Stimulated activated naive B cell treated with anti-CD40 and anti-IgM and Interleukin-4, amounts not matched to agents 10 μg/mL and 1 μg/mL and 100 μg/mL, for 72 hours (primary cell): ENCODE results near the gene FCRL2.

Experiments
- ATAC-seq, 2 donors: fragments of 150-1000 bp; cut with Tn5 transposase; replicated peaks; 2 replicates each; pipeline ENCODE4 v1.10.0; 2021; ENCODE audit warnings: moderate library complexity in 1 of 2
- DNase-seq: peaks from one replicate; pipeline ENCODE4 v3.0.0; 2021
- H3K27ac Mint-ChIP-seq: one replicate; pipeline ENCODE4 v1.8.0; 2022; ENCODE audit warnings: mild to moderate bottlenecking, mixed read lengths
- H3K27me3 Mint-ChIP-seq, 2 donors: one replicate each; pipeline ENCODE4 v1.8.0; 2022; ENCODE audit warnings: mixed read lengths in 2 of 2
- H3K36me3 Mint-ChIP-seq, 2 donors: one replicate each; pipeline ENCODE4 v1.8.0; 2022; ENCODE audit warnings: mixed read lengths in 2 of 2, mild to moderate bottlenecking in 1 of 2
- H3K4me1 Mint-ChIP-seq, 2 donors: one replicate each; pipeline ENCODE4 v1.8.0; 2022; ENCODE audit warnings: mixed read lengths in 2 of 2, mild to moderate bottlenecking in 1 of 2
- H3K4me3 Mint-ChIP-seq, 2 donors: one replicate each; pipeline ENCODE4 v1.8.0; 2022; ENCODE audit warnings: mild to moderate bottlenecking in 2 of 2, mixed read lengths in 2 of 2, moderate library complexity in 1 of 2
- H3K9me3 Mint-ChIP-seq, 2 donors: one replicate each; pipeline ENCODE4 v1.8.0; 2022; ENCODE audit warnings: mixed read lengths in 2 of 2, mild to moderate bottlenecking in 1 of 2

FCRL2 gene

GRCh38 chr1:157776971-157777391, at the start of gene FCRL2:
FCRL2 (minus strand) TSS chr1:157777132; CDS start chr1:157777073, 59 bp downstream.
- H3K4me1 Mint-ChIP-seq: peaks cover 54 to 80% of the 10 kb centered on the region in 2 donors
- ATAC-seq (peak; percentile 63 to 68), DNase-seq (no peak)
- H3K36me3 Mint-ChIP-seq: peaks cover 9 to 18% of the 10 kb centered on the region in 2 donors
- no peaks in the 10 kb centered on the region for H3K27me3 Mint-ChIP-seq
- H3K9me3 Mint-ChIP-seq: peaks cover 0 to 5% of the 10 kb centered on the region in 2 donors
- H3K27ac Mint-ChIP-seq: peak within 1 kb of the TSS; percentile 63
- peak within 1 kb of the TSS; percentile 76 to 80 for H3K4me3 Mint-ChIP-seq

DNA sequence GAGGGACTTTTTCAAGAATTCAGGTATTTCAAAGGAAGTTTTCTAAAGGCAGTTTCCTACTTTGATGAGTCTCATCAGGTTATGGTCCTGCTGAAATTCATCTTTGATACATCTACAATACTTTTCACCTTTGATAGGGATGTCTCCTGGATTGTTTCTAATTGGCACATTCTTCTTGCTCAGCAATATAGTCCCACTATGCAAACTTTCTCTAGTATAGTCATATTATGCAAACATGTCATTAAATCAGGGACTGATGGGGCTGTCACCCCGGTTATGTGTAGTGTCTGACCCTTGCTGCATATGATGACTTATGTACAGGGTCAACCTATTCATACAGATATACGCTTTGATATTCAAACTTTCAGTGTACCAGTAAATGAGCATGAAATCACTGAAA, 43.4 kb upstream of the FCRL2 start:
- Mint-ChIP-seq H3K27me3 (no peaks in the 10 kb centered on the region), H3K27ac (peak overlapping the region; percentile 82), H3K36me3 (no peaks in the 10 kb centered on the region), H3K4me3 (no peak overlapping the region), H3K9me3 (no peaks in the 10 kb centered on the region), H3K4me1 (peaks cover 32 to 40% of the 10 kb centered on the region in 2 donors)
- ATAC-seq: peak; percentile 56 to 64
- no peak for DNase-seq

DNA sequence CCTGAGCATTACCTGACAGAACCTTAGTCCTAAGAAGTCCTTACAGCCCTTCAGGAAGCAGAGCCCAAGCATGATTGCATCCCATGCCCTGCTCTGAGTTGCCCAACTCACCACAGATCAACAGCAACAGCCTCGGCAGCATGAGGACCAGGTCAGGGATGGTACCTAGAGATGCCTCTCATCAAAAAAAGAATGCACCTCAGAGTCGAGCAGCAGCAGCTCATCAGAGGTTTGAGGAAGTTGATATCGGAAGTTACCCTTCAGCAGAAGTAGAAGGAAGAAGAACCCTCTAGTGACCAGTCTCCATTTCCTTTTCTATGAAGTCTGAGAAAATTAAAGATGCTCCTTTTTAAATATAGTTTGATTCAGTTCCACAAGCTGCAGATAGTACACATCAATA, 43.0 kb upstream of the FCRL2 start, which contains the start of gene FCRL1:
Gene FCRL1 (minus strand): TSS at position 225 of the 400 bp plus-strand sequence. CDS start 83 bp downstream, at position 142.
- DNase-seq: no peak
- peak; percentile 90 for ATAC-seq

DNA sequence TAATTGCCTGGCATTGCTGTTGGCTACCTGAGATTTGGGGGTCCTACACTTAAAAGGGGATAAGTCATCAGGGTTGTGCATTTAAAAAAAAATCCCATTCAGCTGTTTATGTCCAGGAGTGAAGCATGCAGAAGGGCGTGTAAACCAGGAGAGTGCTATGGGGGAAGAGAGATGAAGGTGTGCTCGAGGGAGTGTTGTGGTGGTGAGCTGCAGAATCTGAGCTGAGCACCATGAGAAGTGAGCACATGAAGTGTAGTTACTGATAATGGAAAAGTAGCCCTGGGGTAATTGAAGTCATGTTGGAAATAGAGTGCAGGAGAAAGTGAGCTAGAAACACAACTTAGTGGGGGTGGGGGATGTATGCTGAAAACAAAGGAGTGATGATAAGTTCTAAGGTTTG, 42.3 kb upstream of the FCRL2 start:
- no peaks in the 10 kb centered on the region for H3K9me3 Mint-ChIP-seq
- no peak overlapping the region for H3K27ac Mint-ChIP-seq
- H3K27me3 Mint-ChIP-seq: no peaks in the 10 kb centered on the region
- no peak overlapping the region for H3K4me3 Mint-ChIP-seq
- H3K4me1 Mint-ChIP-seq: peaks cover 32 to 49% of the 10 kb centered on the region in 2 donors
- DNase-seq (no peak), ATAC-seq (peak; percentile 27 to 32)
- no peaks in the 10 kb centered on the region for H3K36me3 Mint-ChIP-seq

More for the DNA sequence above, 43.0 kb upstream of the FCRL2 start, which contains the start of gene FCRL1:
- H3K4me3 Mint-ChIP-seq: no peak within 1 kb of the TSS
- H3K9me3 Mint-ChIP-seq: no peaks in the 10 kb centered on the region
- no peaks in the 10 kb centered on the region for H3K36me3 Mint-ChIP-seq
- peak within 1 kb of the TSS; percentile 82 for H3K27ac Mint-ChIP-seq
- peaks cover 33 to 44% of the 10 kb centered on the region in 2 donors for H3K4me1 Mint-ChIP-seq
- H3K27me3 Mint-ChIP-seq: no peaks in the 10 kb centered on the region

DNA sequence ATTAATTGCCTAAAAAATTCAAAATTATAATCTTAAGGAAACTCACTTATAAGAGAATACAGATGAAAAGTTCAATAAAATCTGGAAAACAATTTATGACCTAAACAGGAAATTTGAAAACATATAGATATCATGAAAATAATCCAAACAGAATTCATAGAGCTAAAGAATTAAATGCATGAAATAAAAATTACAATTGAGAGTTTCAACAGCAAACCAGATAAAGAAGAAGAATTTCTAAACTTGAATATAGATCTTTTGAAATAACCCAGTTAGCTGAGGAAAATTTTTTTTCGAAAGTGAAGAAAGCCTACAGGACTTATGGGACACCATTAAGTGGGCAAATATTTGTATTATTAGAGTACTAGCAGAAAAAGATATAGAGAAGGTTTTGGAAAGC, 36.3 kb upstream of the FCRL2 start:
- Mint-ChIP-seq H3K27ac (peak overlapping the region; percentile 78), H3K27me3 (no peaks in the 10 kb centered on the region), H3K4me3 (peak overlapping the region in 1 of 2 donors; percentile 75), H3K36me3 (peaks cover 24 to 28% of the 10 kb centered on the region in 2 donors), H3K9me3 (no peaks in the 10 kb centered on the region), H3K4me1 (peaks cover 46 to 70% of the 10 kb centered on the region in 2 donors)
- ATAC-seq (no peak), DNase-seq (no peak)

GRCh38 chr1:157806431-157807149, 29.7 kb upstream of the FCRL2 start:
- ATAC-seq: peak; percentile 93 to 96

GRCh38 chr1:157803851-157804250, 26.9 kb upstream of the FCRL2 start:
- peak; percentile 72 to 77 for ATAC-seq
- Mint-ChIP-seq H3K27ac (peak overlapping the region; percentile 91), H3K27me3 (no peaks in the 10 kb centered on the region), H3K4me1 (peaks cover 61 to 93% of the 10 kb centered on the region in 2 donors), H3K36me3 (peaks cover 39 to 44% of the 10 kb centered on the region in 2 donors), H3K9me3 (no peaks in the 10 kb centered on the region), H3K4me3 (peak overlapping the region; percentile 28 to 70)
- peak; percentile 51 for DNase-seq

More at GRCh38 chr1:157806431-157807149, 29.7 kb upstream of the FCRL2 start:
- Mint-ChIP-seq H3K9me3 (no peaks in the 10 kb centered on the region), H3K4me1 (peaks cover 61 to 89% of the 10 kb centered on the region in 2 donors), H3K27me3 (no peaks in the 10 kb centered on the region), H3K36me3 (peaks cover 37% of the 10 kb centered on the region in 2 donors), H3K27ac (peak overlapping the region; percentile 42), H3K4me3 (peak overlapping the region; percentile 31 to 38)
- peak; percentile 75 for DNase-seq

DNA sequence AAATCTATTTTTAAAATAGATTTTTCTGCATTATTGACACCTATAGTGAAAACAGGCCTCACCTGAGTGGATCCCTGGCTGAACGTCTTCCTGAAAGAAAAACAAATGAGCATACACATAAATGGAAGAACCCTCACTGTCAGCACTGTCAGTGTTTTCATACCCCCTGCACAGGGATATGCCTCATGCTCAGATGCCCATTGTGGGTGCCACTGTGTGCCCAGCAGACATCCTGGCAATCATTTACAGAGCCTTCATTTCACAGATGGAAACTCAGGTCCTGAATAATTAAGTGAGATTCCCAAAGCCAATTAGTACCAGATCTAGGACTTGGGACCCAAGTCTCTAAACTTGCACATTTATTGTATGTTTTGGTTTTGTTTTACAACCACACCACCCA, 23.1 kb upstream of the FCRL2 start:
- DNase-seq (no peak), ATAC-seq (no peak)
- Mint-ChIP-seq H3K27me3 (no peaks in the 10 kb centered on the region), H3K4me1 (peaks cover 48 to 74% of the 10 kb centered on the region in 2 donors), H3K36me3 (peaks cover 45 to 56% of the 10 kb centered on the region in 2 donors), H3K9me3 (no peaks in the 10 kb centered on the region), H3K27ac (no peak overlapping the region), H3K4me3 (no peak overlapping the region)

- Mint-ChIP-seq H3K36me3 (peaks cover 47 to 59% of the 10 kb centered on the region in 2 donors), H3K4me1 (peaks cover 34 to 56% of the 10 kb centered on the region in 2 donors), H3K4me3 (peak overlapping the region in 1 of 2 donors; percentile 35), H3K27ac (peak overlapping the region; percentile 71), H3K9me3 (peaks cover 2% of the 10 kb centered on the region in 2 donors), H3K27me3 (no peaks in the 10 kb centered on the region)
- peak; percentile 93 to 98 for ATAC-seq
- DNase-seq: no peak
Observed at GRCh38 chr1:157798211-157798610, 21.3 kb upstream of the FCRL2 start.

DNA sequence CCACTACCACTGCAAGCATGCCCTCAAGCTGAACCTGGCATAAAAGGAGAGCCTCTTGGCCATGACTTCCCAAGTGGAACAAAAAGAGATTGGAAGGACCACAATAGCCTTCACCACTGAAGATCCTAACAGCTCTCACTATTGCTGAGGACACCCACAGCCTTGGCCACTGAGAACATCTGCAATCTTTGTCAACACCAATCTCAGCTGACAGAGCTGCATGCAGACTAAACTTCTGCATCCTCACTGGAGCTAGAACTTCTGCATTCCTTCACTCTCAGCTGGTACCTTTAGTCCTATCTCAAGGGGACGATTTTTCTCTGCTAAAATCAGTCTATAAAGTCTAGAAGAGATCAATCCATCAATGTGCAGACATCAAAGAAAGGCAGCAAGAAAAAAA, 8.3 kb upstream of the FCRL2 start:
- Mint-ChIP-seq H3K4me3 (no peak overlapping the region), H3K36me3 (peaks cover 13 to 37% of the 10 kb centered on the region in 2 donors), H3K27ac (peak overlapping the region; percentile 60), H3K27me3 (no peaks in the 10 kb centered on the region), H3K4me1 (peaks cover 53 to 89% of the 10 kb centered on the region in 2 donors), H3K9me3 (peaks cover 4 to 5% of the 10 kb centered on the region in 2 donors)
- DNase-seq (no peak), ATAC-seq (peak in 1 of 2 donors; percentile 26)

DNA sequence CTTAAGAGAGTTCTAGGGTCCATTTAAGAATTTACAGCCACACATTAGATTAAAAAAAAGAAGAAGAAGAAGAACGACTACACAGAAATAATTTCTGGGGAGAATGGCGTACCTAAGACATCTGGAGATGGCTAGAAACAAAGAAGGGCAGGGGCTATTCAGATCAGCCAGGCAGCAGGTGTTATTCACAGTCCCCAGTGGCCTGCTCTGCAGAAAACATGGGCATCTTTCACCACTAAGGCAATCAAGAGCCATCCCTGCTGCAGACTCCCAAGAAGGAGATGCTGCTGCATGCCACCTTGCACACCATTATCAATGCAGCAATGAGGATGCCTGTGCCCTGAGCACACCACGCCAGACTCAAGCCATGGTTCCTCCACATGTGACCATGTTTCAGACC, 7.9 kb upstream of the FCRL2 start:
- Mint-ChIP-seq H3K27me3 (no peaks in the 10 kb centered on the region), H3K36me3 (peaks cover 11 to 34% of the 10 kb centered on the region in 2 donors), H3K4me3 (peak overlapping the region in 1 of 2 donors; percentile 39), H3K27ac (peak overlapping the region; percentile 60), H3K9me3 (peaks cover 1 to 5% of the 10 kb centered on the region in 2 donors), H3K4me1 (peaks cover 54 to 88% of the 10 kb centered on the region in 2 donors)
- DNase-seq: no peak
- peak in 1 of 2 donors; percentile 5 for ATAC-seq

- Mint-ChIP-seq H3K9me3 (peaks cover under 1 to 5% of the 10 kb centered on the region in 2 donors), H3K4me1 (peaks cover 55 to 84% of the 10 kb centered on the region in 2 donors), H3K36me3 (peaks cover 9 to 29% of the 10 kb centered on the region in 2 donors), H3K27ac (no peak overlapping the region), H3K4me3 (no peak overlapping the region), H3K27me3 (no peaks in the 10 kb centered on the region)
- ATAC-seq: no peak
- no peak for DNase-seq
Observed at GRCh38 chr1:157782931-157783330, 6.0 kb upstream of the FCRL2 start.

GRCh38 chr1:157781048-157781447, 4.1 kb upstream of the FCRL2 start:
- H3K4me3 Mint-ChIP-seq: peak overlapping the region; percentile 22 to 46
- H3K4me1 Mint-ChIP-seq: peaks cover 52 to 87% of the 10 kb centered on the region in 2 donors
- DNase-seq: peak; percentile 60
- peaks cover 5 to 17% of the 10 kb centered on the region in 2 donors for H3K36me3 Mint-ChIP-seq
- peak; percentile 71 to 74 for ATAC-seq
- H3K27ac Mint-ChIP-seq: peak overlapping the region; percentile 87
- H3K9me3 Mint-ChIP-seq: peaks cover 0 to 5% of the 10 kb centered on the region in 2 donors
- no peaks in the 10 kb centered on the region for H3K27me3 Mint-ChIP-seq

GRCh38 chr1:157775101-157775870, 1.6 kb downstream of the FCRL2 start:
- DNase-seq (no peak), ATAC-seq (no peak)
- Mint-ChIP-seq H3K27me3 (no peaks in the 10 kb centered on the region), H3K4me3 (peak overlapping the region; percentile 76 to 80), H3K9me3 (no peaks in the 10 kb centered on the region), H3K27ac (peak overlapping the region; percentile 20), H3K4me1 (peaks cover 50 to 81% of the 10 kb centered on the region in 2 donors), H3K36me3 (peaks cover 10 to 29% of the 10 kb centered on the region in 2 donors)
